Gastrocnemius medialis (tissue), 4 donors: ENCODE measurements around the gene CACNA2D3.

Experiments used
- POLR2A ChIP-seq, 2 donors: fragments of 450-650 bp; IDR thresholded peaks; one replicate each; pipeline ENCODE4 v1.6.1; 2017; ENCODE audit warnings: antibody characterized with exemption in 2 of 2, mild to moderate bottlenecking in 2 of 2, moderate library complexity in 2 of 2
- TF ChIP-seq, protein P1 (sequence below), 5 experiments: fragments of 450-650 bp in 3 of 5; fragments of 200-600 bp in 2 of 5; sonication (generic) in 2 of 5; IDR thresholded peaks in 4 of 5; conservative IDR thresholded peaks in 1 of 5; 1 replicate in 4 of 5; 2 replicates in 1 of 5; pipeline ENCODE4 v1.5.1; 2016 to 2019; ENCODE audit warnings: antibody characterized with exemption in 5 of 5, mild to moderate bottlenecking in 3 of 5, moderate library complexity in 3 of 5

DNA sequence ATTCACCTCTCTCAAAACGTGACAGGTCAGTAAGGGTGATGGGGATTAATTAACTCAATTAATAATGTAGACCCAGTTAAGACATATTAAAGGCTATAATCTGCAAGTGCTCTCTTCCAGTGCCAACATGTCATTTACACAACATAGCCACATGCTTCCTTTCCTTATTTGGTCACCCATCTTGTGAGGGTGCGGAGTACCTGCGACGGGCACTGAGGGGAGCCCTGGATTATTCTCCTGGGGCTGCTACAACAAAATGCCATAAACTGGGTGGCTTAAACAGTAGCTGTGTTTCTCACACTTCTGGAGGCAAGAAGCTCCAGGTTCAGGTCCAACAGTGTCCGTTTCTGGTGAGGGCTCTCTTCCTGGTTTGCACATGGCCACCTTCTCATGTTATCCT lies 962.9 kb downstream of the CACNA2D3 start:
- TF ChIP-seq POLR2A (IDR thresholded peaks at IDR 0.05) = no peak
- TF ChIP-seq, protein P1, sequence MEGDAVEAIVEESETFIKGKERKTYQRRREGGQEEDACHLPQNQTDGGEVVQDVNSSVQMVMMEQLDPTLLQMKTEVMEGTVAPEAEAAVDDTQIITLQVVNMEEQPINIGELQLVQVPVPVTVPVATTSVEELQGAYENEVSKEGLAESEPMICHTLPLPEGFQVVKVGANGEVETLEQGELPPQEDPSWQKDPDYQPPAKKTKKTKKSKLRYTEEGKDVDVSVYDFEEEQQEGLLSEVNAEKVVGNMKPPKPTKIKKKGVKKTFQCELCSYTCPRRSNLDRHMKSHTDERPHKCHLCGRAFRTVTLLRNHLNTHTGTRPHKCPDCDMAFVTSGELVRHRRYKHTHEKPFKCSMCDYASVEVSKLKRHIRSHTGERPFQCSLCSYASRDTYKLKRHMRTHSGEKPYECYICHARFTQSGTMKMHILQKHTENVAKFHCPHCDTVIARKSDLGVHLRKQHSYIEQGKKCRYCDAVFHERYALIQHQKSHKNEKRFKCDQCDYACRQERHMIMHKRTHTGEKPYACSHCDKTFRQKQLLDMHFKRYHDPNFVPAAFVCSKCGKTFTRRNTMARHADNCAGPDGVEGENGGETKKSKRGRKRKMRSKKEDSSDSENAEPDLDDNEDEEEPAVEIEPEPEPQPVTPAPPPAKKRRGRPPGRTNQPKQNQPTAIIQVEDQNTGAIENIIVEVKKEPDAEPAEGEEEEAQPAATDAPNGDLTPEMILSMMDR (IDR thresholded peaks at IDR 0.05 in 4 of 5, conservative IDR thresholded peaks at IDR 0.05 in 1 of 5) = no peak
